ACHN (cell line): Measurements from ENCODE around the gene GRM7.

ENCODE experiments used
- DNase-seq: peaks from one replicate; pipeline ENCODE4 v3.0.0-alpha.2; 2015
- in situ Hi-C: cut with HindIII; loops from 2 replicates; pipeline ENCODE4 v1.10.0; 2017; ENCODE audit warnings: low sequenced_read_pairs, low pct_ligation_motif_present, low pct_unique_long_range_greater_than_20kb

GRM7 gene

GRCh38 chr3:7573330-7573729 is 712.4 kb downstream of the GRM7 start:
- DNase-seq: no peak
- in situ Hi-C loops: no loop called here

- DNase-seq: no peak
- in situ Hi-C loops: no loop called here
Measured at GRCh38 chr3:7574435-7574834, 713.5 kb downstream of the GRM7 start.

GRCh38 chr3:7576071-7576470 is 715.2 kb downstream of the GRM7 start:
- no peak for DNase-seq
- in situ Hi-C loops: no loop called here

- in situ Hi-C loops: no loop called here
- no peak for DNase-seq
Measured at GRCh38 chr3:7576506-7576905, 715.6 kb downstream of the GRM7 start.

GRCh38 chr3:7577513-7577912 is 716.6 kb downstream of the GRM7 start:
- in situ Hi-C loops: no loop called here
- no peak for DNase-seq

- DNase-seq: no peak
- in situ Hi-C loops: no loop called here
Measured at GRCh38 chr3:7581831-7582230, 720.9 kb downstream of the GRM7 start.

GRCh38 chr3:7585052-7585451 is 724.1 kb downstream of the GRM7 start:
- no peak for DNase-seq
- in situ Hi-C loops: no loop called here

GRCh38 chr3:7588236-7588635 is 727.3 kb downstream of the GRM7 start:
- in situ Hi-C loops: no loop called here
- no peak for DNase-seq

GRCh38 chr3:7589526-7589925 is 728.6 kb downstream of the GRM7 start:
- in situ Hi-C loops: no loop called here

GRCh38 chr3:7602297-7602696 is 741.4 kb downstream of the GRM7 start:
- in situ Hi-C loops: no loop called here
- DNase-seq: no peak

More at GRCh38 chr3:7589526-7589925, 728.6 kb downstream of the GRM7 start:
- no peak for DNase-seq

GRCh38 chr3:7607083-7607482 is 746.2 kb downstream of the GRM7 start:
- DNase-seq: no peak
- in situ Hi-C loops: no loop called here

GRCh38 chr3:7607676-7608075 is 746.8 kb downstream of the GRM7 start:
- no peak for DNase-seq
- in situ Hi-C loops: no loop called here

- no peak for DNase-seq
- in situ Hi-C loops: no loop called here
Measured at GRCh38 chr3:7610634-7611033, 749.7 kb downstream of the GRM7 start.

- DNase-seq: no peak
- in situ Hi-C loops: no loop called here
Measured at GRCh38 chr3:7615043-7615442, 754.1 kb downstream of the GRM7 start.

GRCh38 chr3:7618606-7619005 is 757.7 kb downstream of the GRM7 start:
- DNase-seq: no peak
- in situ Hi-C loops: no loop called here

GRCh38 chr3:7620401-7620800 is 759.5 kb downstream of the GRM7 start:
- in situ Hi-C loops: no loop called here

GRCh38 chr3:7621046-7621630 is 760.2 kb downstream of the GRM7 start:
- in situ Hi-C loops: no loop called here
- DNase-seq: no peak

More at GRCh38 chr3:7620401-7620800, 759.5 kb downstream of the GRM7 start:
- DNase-seq: no peak

- DNase-seq: no peak
- in situ Hi-C loops: no loop called here
Measured at GRCh38 chr3:7621651-7622050, 760.7 kb downstream of the GRM7 start.

- in situ Hi-C loops: no loop called here
- DNase-seq: no peak
Measured at GRCh38 chr3:7625021-7625420, 764.1 kb downstream of the GRM7 start.

GRCh38 chr3:7630351-7630911 is 769.5 kb downstream of the GRM7 start:
- DNase-seq: no peak
- in situ Hi-C loops: no loop called here

- DNase-seq: no peak
- in situ Hi-C loops: no loop called here
Measured at GRCh38 chr3:7630925-7631324, 770.0 kb downstream of the GRM7 start.
